NCI-H2081 treated with DMSO at 0.1 percent for 48 hours (cell line): Measurements from ENCODE around the gene GDPD1.
"Not testable (repeated sequence)": the region's sequence is repeated elsewhere in the genome, so short reads cannot be mapped to it uniquely, and the experiment has no call there.

Experiments used
- DNase-seq: peaks from one replicate; lab custom pipeline; 2025; lab: John Stamatoyannopoulos, UW

The GDPD1 gene

GRCh38 chr17:59220328-59221158 lies at the start of gene GDPD1:
Gene GDPD1, plus strand, starts transcription at chr17:59220511. Its CDS starts 99 bp downstream, at chr17:59220610.
- peak; percentile 91 for DNase-seq

- no peak for DNase-seq
Observed at GRCh38 chr17:59172436-59173004, 47.8 kb upstream of the GDPD1 start.

- DNase-seq: no peak
Observed at GRCh38 chr17:59174671-59175070, 45.6 kb upstream of the GDPD1 start.

GRCh38 chr17:59175076-59175475 lies 45.2 kb upstream of the GDPD1 start:
- no peak for DNase-seq

GRCh38 chr17:59178266-59178985 lies 41.9 kb upstream of the GDPD1 start:
- DNase-seq: no peak

- DNase-seq: not testable (repeated sequence)
Observed at GRCh38 chr17:59179601-59180000, 40.7 kb upstream of the GDPD1 start.

GRCh38 chr17:59180626-59181025 lies 39.7 kb upstream of the GDPD1 start:
- DNase-seq: no peak

GRCh38 chr17:59181481-59181880 lies 38.8 kb upstream of the GDPD1 start:
- DNase-seq: no peak

GRCh38 chr17:59185997-59186396 lies 34.3 kb upstream of the GDPD1 start:
- no peak for DNase-seq

GRCh38 chr17:59186850-59187249 lies 33.5 kb upstream of the GDPD1 start:
- no peak for DNase-seq

- no peak for DNase-seq
Observed at GRCh38 chr17:59190806-59191205, 29.5 kb upstream of the GDPD1 start.

- DNase-seq: no peak
Observed at GRCh38 chr17:59193336-59193862, 26.9 kb upstream of the GDPD1 start.

- no peak for DNase-seq
Observed at GRCh38 chr17:59199398-59199797, 20.9 kb upstream of the GDPD1 start.

GRCh38 chr17:59202320-59202719 lies 18.0 kb upstream of the GDPD1 start:
- no peak for DNase-seq

GRCh38 chr17:59219370-59219769 lies 941 bp upstream of the GDPD1 start:
- no peak for DNase-seq

- no peak for DNase-seq
Observed at GRCh38 chr17:59219992-59220327, 351 bp upstream of the GDPD1 start.

GRCh38 chr17:59221159-59221847 lies 992 bp downstream of the GDPD1 start:
- DNase-seq: no peak

- no peak for DNase-seq
Observed at GRCh38 chr17:59223813-59224212, 3.5 kb downstream of the GDPD1 start.

GRCh38 chr17:59228588-59228987 lies 8.3 kb downstream of the GDPD1 start:
- DNase-seq: not testable (repeated sequence)

- no peak for DNase-seq
Observed at GRCh38 chr17:59230764-59231163, 10.5 kb downstream of the GDPD1 start.

GRCh38 chr17:59234631-59235030 lies 14.3 kb downstream of the GDPD1 start:
- no peak for DNase-seq

- no peak for DNase-seq
Observed at GRCh38 chr17:59238906-59239305, 18.6 kb downstream of the GDPD1 start.
